Measurements from ENCODE around the gene SPATA6. TPM values are rescaled to one million over a fixed set of nuclear protein-coding genes. Genes with fewer than 3 reads are reported as not detected.

Gene SPATA6
- total and polyA plus RNA-seq, 2 of the 8 experiments (the other 6 are each of a cell fraction or from before 2014, with no cell fraction given), result 2.4 to 17.2 TPM

GRCh38 chr1:48422009-48422408 is 50.0 kb downstream of the SPATA6 start:
- H3K23ac ChIP-seq (ENCODE audit: insufficient read length), result no peak overlapping the region
- no peaks in the 10 kb centered on the region for H3K79me1 ChIP-seq (ENCODE audit: low read depth, low read length)
- FAIRE-seq (no peak), DNase-seq (ENCODE audit: low read depth in 1 of 2, low spot score in 2 of 2) (no peak)
- H4K91ac ChIP-seq (replicated peaks; ENCODE audit: insufficient read length, low read length), result no peak overlapping the region
- no peaks in the 10 kb centered on the region for H3K27me3 ChIP-seq (replicated peaks in 1 of 4; ENCODE audit: control insufficient read depth in 3 of 4, extremely low read depth in 1 of 4, insufficient read depth in 3 of 4, low read length in 3 of 4)
- H3K4ac ChIP-seq (replicated peaks; ENCODE audit: insufficient read length, low read depth, low read length), result no peak overlapping the region
- no peak overlapping the region for H3K18ac ChIP-seq (ENCODE audit: extremely low read depth, low read length)
- H3K14ac ChIP-seq (ENCODE audit: insufficient read length), result no peak overlapping the region
- H2AFZ ChIP-seq (ENCODE audit: low read length), result no peak overlapping the region
- no peak overlapping the region for H3K27ac ChIP-seq (ENCODE audit: low read depth, low read length)
- no peak overlapping the region for H4K5ac ChIP-seq (ENCODE audit: insufficient read length, low read depth, low read length)
- H3K23me2 ChIP-seq (ENCODE audit: low read depth, low read length), result peaks cover 2% of the 10 kb centered on the region; the same call in 1 of the 2 replicates
- no peak overlapping the region for H3K9ac ChIP-seq (replicated peaks in 1 of 4; ENCODE audit: extremely low read depth in 1 of 4, low read depth in 3 of 4, low read length in 3 of 4)
- ChIA-PET CTCF (ENCODE audit: partially characterized antibody) (no interaction called here), POLR2A (ENCODE audit: partially characterized antibody) (interaction anchor here (0.5 kb wide), 1 partner anchor 9 kb away, joined by 3 read pairs; no protein-coding TSS in a partner anchor)
- TF ChIP-seq TAF7 (optimal IDR thresholded peaks at IDR 0.05; ENCODE audit: borderline replicate concordance, low read depth, low read length), result no peak
- no peak for TF ChIP-seq BACH1 (IDR thresholded peaks at IDR 0.05; ENCODE audit: low read length)
- no peak for TF ChIP-seq PHF8 (conservative IDR thresholded peaks at IDR 0.05; ENCODE audit: low read depth, low read length)
- no peak for TF ChIP-seq KDM1A (IDR thresholded peaks at IDR 0.05; ENCODE audit: borderline replicate concordance, low read length)
- no peak overlapping the region for H2BK20ac ChIP-seq (ENCODE audit: low read length)
- H3K56ac ChIP-seq (replicated peaks; ENCODE audit: insufficient read length, low read depth, low read length), result no peak overlapping the region
- H3K4me2 ChIP-seq (ENCODE audit: insufficient read depth in 1 of 2, low read depth in 2 of 2, low read length in 2 of 2), result no peak overlapping the region
- no peaks in the 10 kb centered on the region for H3K79me2 ChIP-seq (ENCODE audit: control insufficient read depth in 1 of 2, insufficient read depth in 2 of 2, low read length in 2 of 2)
- no peak overlapping the region for H2BK120ac ChIP-seq (replicated peaks; ENCODE audit: low read depth, low read length)
- H3K36me3 ChIP-seq (ENCODE audit: control insufficient read depth in 2 of 4, insufficient read depth in 4 of 4, low read length in 3 of 4), result no peaks in the 10 kb centered on the region
- 88% methylated on average over 1 of the region's 1 CpG; no CpG with 5 or more reads in 1 of the 2 experiments for WGBS, 2 experiments (ENCODE audit: extremely low coverage in 1 of 2, insufficient coverage in 1 of 2, insufficient read length in 1 of 2, insufficient replicate concordance in 2 of 2, low coverage in 1 of 2, low lambda C conversion rate in 2 of 2, missing lambda C conversion rate in 1 of 2)
- H2BK12ac ChIP-seq (ENCODE audit: low read depth, low read length), result no peak overlapping the region
- no peak overlapping the region for H3K4me3 ChIP-seq (ENCODE audit: extremely low read depth in 1 of 4, insufficient read depth in 2 of 4, low read depth in 3 of 4, low read length in 4 of 4)
- no peak overlapping the region for H4K8ac ChIP-seq (ENCODE audit: extremely low read depth, insufficient read depth, low read length)
- H2BK5ac ChIP-seq (ENCODE audit: low read depth, low read length), result no peak overlapping the region
- H4K20me1 ChIP-seq (replicated peaks in 1 of 2; ENCODE audit: control insufficient read depth in 1 of 2, insufficient read depth in 2 of 2, low read length in 2 of 2), result no peaks in the 10 kb centered on the region
- no peak overlapping the region for H2BK15ac ChIP-seq (ENCODE audit: low read length)
- no peak overlapping the region for H2AK5ac ChIP-seq (ENCODE audit: low read depth, low read length)
- no peaks in the 10 kb centered on the region for H3K9me3 ChIP-seq (ENCODE audit: insufficient read depth in 2 of 2, low read depth in 1 of 2, low read length in 1 of 2)
- H3K4me1 ChIP-seq (replicated peaks in 1 of 4; ENCODE audit: control insufficient read depth in 3 of 4, insufficient read depth in 4 of 4, low read length in 3 of 4), result no peaks in the 10 kb centered on the region

Measured in H1 (cell line).